Effector CD8-positive, alpha-beta T cell (primary cell): ENCODE data around the gene SRP68.

Experiments
- DNase-seq: peaks from one replicate; lab custom pipeline; 2025; lab: John Stamatoyannopoulos, UW

Gene SRP68

GRCh38 chr17:76017481-76018339 is 54.6 kb downstream of the SRP68 start:
- DNase-seq, result no peak

GRCh38 chr17:76014925-76015261 is 57.4 kb downstream of the SRP68 start:
- DNase-seq, result no peak

GRCh38 chr17:76014100-76014924 is 58.0 kb downstream of the SRP68 start:
- DNase-seq, result peak; percentile 64

- no peak for DNase-seq
These were observed 58.9 kb downstream of the SRP68 start for GRCh38 chr17:76013377-76013932.

- no peak for DNase-seq
These were observed 60.4 kb downstream of the SRP68 start for GRCh38 chr17:76011951-76012350.

GRCh38 chr17:76009969-76010661 is 62.2 kb downstream of the SRP68 start:
- no peak for DNase-seq

GRCh38 chr17:76009447-76009846 is 62.9 kb downstream of the SRP68 start:
- DNase-seq, result no peak

- DNase-seq, result no peak
These were observed 63.5 kb downstream of the SRP68 start for GRCh38 chr17:76008630-76009425.

GRCh38 chr17:76008208-76008607 is 64.1 kb downstream of the SRP68 start:
- no peak for DNase-seq

GRCh38 chr17:76007850-76008165 is 64.5 kb downstream of the SRP68 start:
- no peak for DNase-seq

- no peak for DNase-seq
These were observed 65.0 kb downstream of the SRP68 start for GRCh38 chr17:76007131-76007849.

- DNase-seq, result peak; percentile 72
These were observed 66.8 kb downstream of the SRP68 start for GRCh38 chr17:76005263-76006149.

GRCh38 chr17:76004750-76005262 is 67.5 kb downstream of the SRP68 start:
- no peak for DNase-seq

- no peak for DNase-seq
These were observed 68.4 kb downstream of the SRP68 start for GRCh38 chr17:76003915-76004314.

GRCh38 chr17:76002100-76002499 is 70.2 kb downstream of the SRP68 start:
- DNase-seq, result no peak

- DNase-seq, result no peak
These were observed 71.4 kb downstream of the SRP68 start, which contains the start of gene CDK3 for GRCh38 chr17:76000755-76001521. Gene CDK3 (plus strand): TSS chr17:76000855. CDS start chr17:76001426, 571 bp downstream.

- peak; percentile 46 for DNase-seq
These were observed 72.1 kb downstream of the SRP68 start for GRCh38 chr17:76000016-76000754.

- no peak for DNase-seq
These were observed 74.0 kb downstream of the SRP68 start for GRCh38 chr17:75998327-75998795.
